Smooth muscle cell of the pulmonary artery (primary cell): ENCODE measurements around the gene KIAA2012. TPM values are rescaled to one million over a fixed set of nuclear protein-coding genes. Genes with fewer than 3 reads are reported as not detected.

Experiments
- total RNA-seq: library from RNA; depleted of rRNA; stranded (reverse); fragments of >200 nt; gene quantifications from 2 replicates; pipeline ENCODE4 v1.2.3, GENCODE V29; 2014

The KIAA2012 gene
- not detected in 2 replicates for total RNA-seq

DNA sequence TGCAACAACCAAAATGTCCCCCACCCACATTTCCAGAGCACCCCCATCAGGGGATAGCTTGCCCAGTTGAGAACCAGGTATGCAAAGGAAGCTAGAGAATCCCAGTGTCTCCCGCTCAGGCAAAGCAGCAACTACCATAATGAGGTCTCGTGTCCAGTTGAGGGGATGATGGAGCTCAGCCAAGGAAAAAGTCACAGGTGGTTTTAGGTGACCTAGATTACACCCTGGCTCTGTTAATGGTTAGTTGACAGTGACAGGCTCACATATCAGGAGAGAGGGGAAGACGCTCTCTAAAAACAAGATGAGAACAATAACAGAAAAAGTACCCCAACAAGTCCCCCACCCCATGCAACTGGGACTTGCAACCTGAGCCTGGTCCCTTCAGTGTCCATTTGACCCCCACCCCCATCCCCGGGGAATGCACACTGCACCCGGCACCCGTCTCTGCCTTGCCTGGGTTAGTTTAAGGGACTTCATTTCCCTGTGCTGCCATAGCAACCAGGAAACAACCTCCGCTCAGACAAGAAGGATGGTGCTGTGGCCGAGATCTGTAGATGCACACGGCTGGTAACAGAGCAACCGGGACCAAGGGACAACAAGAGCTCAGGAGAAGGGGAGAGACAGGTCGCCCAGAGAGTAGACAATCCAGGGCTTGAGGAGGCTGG, at the start of gene KIAA2012:
KIAA2012 (plus strand) TSS at position 519 of the 665 bp plus-strand sequence. CDS start 373 bp downstream, outside the sequence.

GRCh38 chr2:202033317-202034248, 39.5 kb upstream of the KIAA2012 start, which contains the start of gene FZD7:
Gene FZD7, plus strand, starts transcription at chr2:202033855. Its CDS starts 793 bp downstream, at chr2:202034648.

DNA sequence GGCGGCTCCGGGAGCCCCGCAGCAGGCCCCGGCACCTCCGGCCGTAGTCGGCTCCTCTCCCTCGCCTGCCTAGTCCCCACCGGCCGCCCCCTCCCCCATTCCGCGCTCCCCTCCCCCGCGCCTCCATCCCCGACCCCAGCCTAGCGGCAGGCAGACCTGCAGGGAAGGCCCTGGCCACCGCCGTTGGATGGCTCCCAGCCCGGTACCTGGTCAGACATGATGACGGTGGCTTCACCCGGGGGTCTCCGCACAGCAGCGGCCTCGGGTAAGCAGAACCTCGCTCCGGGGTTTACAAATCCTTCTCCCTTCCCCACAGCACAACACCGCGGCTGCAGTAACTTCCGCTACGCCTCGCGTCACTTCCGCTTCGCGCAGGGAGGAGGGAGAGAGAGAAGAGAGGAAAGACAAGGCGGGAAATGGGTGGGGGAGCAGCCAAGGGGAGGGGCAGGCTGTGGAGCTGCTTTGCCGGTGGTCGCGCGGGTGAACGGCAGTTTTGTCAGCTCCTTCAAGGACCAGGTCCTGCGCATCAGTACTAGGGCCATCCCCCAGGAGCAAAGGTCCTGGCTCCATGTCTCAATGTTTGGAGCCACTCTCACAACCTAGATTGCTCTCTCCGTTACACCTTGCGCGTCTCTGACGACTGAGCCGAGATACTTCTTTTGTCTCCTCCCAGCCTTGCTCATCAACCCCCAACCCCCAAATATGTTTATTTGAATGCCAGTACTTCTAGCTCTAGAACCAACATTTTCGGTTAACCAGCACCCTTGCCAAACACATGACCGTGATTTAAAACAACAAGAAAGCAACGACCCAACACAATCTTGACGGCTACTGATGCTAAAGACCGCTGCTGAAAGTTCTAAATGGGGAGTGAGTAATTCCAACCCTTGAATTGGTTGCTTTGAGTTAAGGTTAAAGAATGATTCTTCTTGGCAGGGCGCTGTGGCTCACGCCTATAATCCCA, 165.5 kb downstream of the KIAA2012 start, which contains the start of gene SUMO1:
SUMO1 (minus strand) TSS at position 364 of the 964 bp plus-strand sequence; CDS start at position 218, 146 bp downstream.

Other genes with a start within 250 kb of the KIAA2012 start
- gene FZD7, start 39.4 kb upstream of the KIAA2012 start, total RNA-seq = 24.4 and 24.8 TPM in 2 replicates
- 52.6 and 89.5 TPM in 2 replicates for gene SUMO1, start 165.3 kb downstream of the KIAA2012 start, total RNA-seq
- 29.9 and 36.0 TPM in 2 replicates for gene NOP58, start 192.5 kb downstream of the KIAA2012 start, total RNA-seq